IPS-18a (cell line): ENCODE measurements around the gene ATAD3C.
"Not testable (repeated sequence)": the region's sequence is repeated elsewhere in the genome, so short reads cannot be mapped to it uniquely, and the experiment has no call there.

ENCODE experiments used
- H3K27ac ChIP-seq: one replicate; pipeline ENCODE4 v1.5.1; 2013; ENCODE audit warnings: low read length
- H3K27me3 ChIP-seq: one replicate; pipeline ENCODE4 v1.6.1; 2013; ENCODE audit warnings: mild to moderate bottlenecking, low read length; ENCODE audit not compliant: control insufficient read depth, insufficient read depth
- H3K36me3 ChIP-seq: one replicate; pipeline ENCODE4 v1.6.1; 2013; ENCODE audit warnings: low read depth, low read length; ENCODE audit not compliant: control insufficient read depth
- H3K4me1 ChIP-seq: one replicate; pipeline ENCODE4 v1.6.1; 2013; ENCODE audit warnings: low read depth, low read length; ENCODE audit not compliant: control insufficient read depth
- H3K4me3 ChIP-seq: one replicate; pipeline ENCODE4 v1.5.1; 2013; ENCODE audit warnings: low read length
- H3K9ac ChIP-seq: one replicate; pipeline ENCODE4 v1.6.1; 2013; ENCODE audit warnings: mild to moderate bottlenecking, low read length, moderate library complexity
- H3K9me3 ChIP-seq: one replicate; pipeline ENCODE4 v1.6.1; 2013; ENCODE audit warnings: low read depth, low read length; ENCODE audit not compliant: control insufficient read depth

The ATAD3C gene

GRCh38 chr1:1440262-1441001, 9.1 kb upstream of the ATAD3C start:
- Histone ChIP-seq H3K9me3 (no peaks in the 10 kb centered on the region), H3K27me3 (peaks cover 10% of the 10 kb centered on the region), H3K4me3 (no peak overlapping the region), H3K4me1 (peaks cover 4% of the 10 kb centered on the region), H3K9ac (no peak overlapping the region), H3K27ac (no peak overlapping the region), H3K36me3 (no peaks in the 10 kb centered on the region)

DNA sequence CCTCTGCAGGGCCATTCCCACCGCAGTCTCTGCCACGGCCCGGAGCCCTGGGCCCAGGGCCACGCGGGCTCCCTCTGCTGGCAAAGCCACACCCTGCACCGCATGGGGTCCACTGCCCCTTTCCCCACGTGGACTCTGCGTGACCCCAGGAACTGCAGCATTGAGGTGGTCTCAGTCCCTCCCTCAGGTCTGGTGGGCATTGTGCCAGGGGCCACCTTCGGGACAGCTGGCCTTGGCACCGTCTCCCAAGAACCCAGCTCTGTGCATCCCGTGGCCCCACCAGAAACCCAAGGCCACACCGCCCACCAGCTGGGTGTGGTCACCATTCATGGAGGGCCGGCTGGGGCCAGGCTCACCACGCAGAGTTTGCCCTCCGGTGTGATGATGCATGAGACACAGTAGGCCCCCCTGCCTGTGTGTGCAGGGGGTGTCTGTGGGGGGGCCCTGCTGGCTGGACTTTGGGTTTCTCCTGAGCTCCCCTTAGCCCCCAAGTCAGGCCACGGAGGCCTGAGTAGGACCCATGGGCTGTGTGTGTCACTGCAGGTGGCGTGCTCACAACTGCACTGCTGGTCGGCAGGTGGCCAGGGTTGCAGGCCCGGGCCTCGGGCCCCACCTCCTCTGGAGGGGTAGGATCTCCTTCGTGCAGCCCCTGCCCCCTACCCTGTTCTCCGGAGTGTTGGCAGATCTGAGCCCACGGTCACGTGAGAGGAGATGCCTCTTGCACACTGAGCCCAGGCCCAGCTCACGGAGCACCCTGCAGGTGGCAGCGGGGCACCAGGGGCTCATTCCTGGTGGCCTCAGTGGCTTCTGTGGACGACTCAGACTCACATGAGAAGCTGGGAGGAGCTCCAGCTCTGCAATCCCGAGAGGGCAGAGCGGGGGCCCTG, 8.2 kb upstream of the ATAD3C start:
- Histone ChIP-seq H3K27ac (no peak overlapping the region), H3K4me1 (peaks cover 4% of the 10 kb centered on the region), H3K9ac (no peak overlapping the region), H3K27me3 (peaks cover 6% of the 10 kb centered on the region), H3K36me3 (no peaks in the 10 kb centered on the region), H3K4me3 (no peak overlapping the region), H3K9me3 (no peaks in the 10 kb centered on the region)

- no peaks in the 10 kb centered on the region for H3K9me3 ChIP-seq
- H3K4me3 ChIP-seq, result no peak overlapping the region
- H3K27me3 ChIP-seq, result no peaks in the 10 kb centered on the region
- no peaks in the 10 kb centered on the region for H3K36me3 ChIP-seq
- no peak overlapping the region for H3K9ac ChIP-seq
- H3K27ac ChIP-seq, result no peak overlapping the region
- no peaks in the 10 kb centered on the region for H3K4me1 ChIP-seq
These were observed 7.3 kb upstream of the ATAD3C start for GRCh38 chr1:1442069-1442770.

DNA sequence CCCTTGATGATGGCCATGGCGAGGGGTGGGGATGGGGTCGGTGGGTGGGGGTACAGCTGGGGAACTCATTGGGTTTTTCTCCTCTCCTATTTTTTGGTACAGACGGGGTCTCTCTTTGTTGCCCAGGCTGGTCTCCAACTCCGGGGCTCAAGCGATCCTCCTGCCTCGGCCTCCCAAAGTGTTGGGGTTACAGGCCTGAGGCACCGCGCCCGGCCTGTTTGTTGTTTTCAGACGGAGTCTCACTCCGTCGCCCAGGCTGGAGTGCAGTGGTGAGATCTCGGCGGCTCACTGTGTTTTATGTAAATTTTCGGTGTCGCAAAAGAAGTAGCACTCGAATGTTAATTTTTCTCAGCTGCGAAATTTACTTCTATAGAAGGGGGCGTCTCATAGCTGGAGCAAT, 2.9 kb upstream of the ATAD3C start:
- not testable (repeated sequence) for H3K4me3 ChIP-seq, H3K4me1 ChIP-seq, H3K9ac ChIP-seq, H3K36me3 ChIP-seq, H3K27me3 ChIP-seq, H3K27ac ChIP-seq, H3K9me3 ChIP-seq

DNA sequence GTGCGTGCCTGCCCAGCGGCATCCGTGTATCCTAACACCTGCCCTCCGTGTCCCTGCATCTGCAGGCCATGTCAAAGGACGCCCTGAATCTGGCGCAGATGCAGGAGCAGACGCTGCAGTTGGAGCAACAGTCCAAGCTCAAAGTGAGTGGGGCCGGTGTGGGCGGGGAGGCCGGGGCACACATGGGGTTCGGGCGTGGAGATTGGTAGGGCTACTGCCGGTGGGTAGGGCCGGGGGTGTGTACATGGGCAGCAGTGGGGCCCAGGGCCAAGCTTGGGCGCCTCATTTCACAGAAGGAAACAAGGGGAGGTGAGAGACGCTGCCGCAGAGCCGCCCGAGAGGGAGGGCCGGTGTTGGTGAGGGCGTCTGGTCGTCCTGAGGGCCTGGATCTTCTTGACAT, 1.1 kb downstream of the ATAD3C start:
- H3K9ac ChIP-seq, H3K4me3 ChIP-seq, H3K27me3 ChIP-seq, H3K27ac ChIP-seq, H3K9me3 ChIP-seq, H3K4me1 ChIP-seq, H3K36me3 ChIP-seq: not testable (repeated sequence)

- Histone ChIP-seq H3K4me3 (no peak overlapping the region), H3K9ac (no peak overlapping the region)
These were observed 2.3 kb downstream of the ATAD3C start for GRCh38 chr1:1451696-1452364.

GRCh38 chr1:1452365-1452739, 2.9 kb downstream of the ATAD3C start:
- H3K27me3 ChIP-seq, H3K27ac ChIP-seq, H3K4me3 ChIP-seq, H3K9ac ChIP-seq, H3K4me1 ChIP-seq, H3K9me3 ChIP-seq, H3K36me3 ChIP-seq: not testable (repeated sequence)

More at GRCh38 chr1:1451696-1452364, 2.3 kb downstream of the ATAD3C start:
- Histone ChIP-seq H3K4me1 (no peaks in the 10 kb centered on the region), H3K36me3 (no peaks in the 10 kb centered on the region), H3K27ac (no peak overlapping the region), H3K27me3 (no peaks in the 10 kb centered on the region), H3K9me3 (no peaks in the 10 kb centered on the region)

DNA sequence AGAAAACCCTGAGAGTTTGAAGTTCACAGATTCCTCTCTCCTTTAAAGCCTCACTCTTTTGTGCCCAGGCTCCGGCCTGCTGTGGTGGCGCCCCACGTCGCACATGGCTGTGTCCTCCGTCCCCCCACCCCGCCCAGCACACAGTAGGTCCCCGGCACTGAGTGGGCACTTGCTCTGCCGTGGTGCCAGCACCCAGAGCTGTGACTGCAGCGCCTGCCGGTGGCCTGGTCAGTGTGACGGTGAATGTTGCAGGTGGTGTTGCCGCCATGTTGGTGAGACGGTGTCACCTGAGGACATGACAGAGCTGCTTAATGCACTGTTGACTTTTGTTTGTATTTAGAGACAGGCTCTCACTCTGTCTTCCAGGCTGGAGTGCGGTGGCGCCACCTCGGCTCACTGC, 3.4 kb downstream of the ATAD3C start:
- H3K9ac ChIP-seq, result no peak overlapping the region
- no peaks in the 10 kb centered on the region for H3K36me3 ChIP-seq
- H3K4me1 ChIP-seq, result no peaks in the 10 kb centered on the region
- H3K27ac ChIP-seq, result no peak overlapping the region
- no peak overlapping the region for H3K4me3 ChIP-seq
- H3K9me3 ChIP-seq, result no peaks in the 10 kb centered on the region
- H3K27me3 ChIP-seq, result no peaks in the 10 kb centered on the region

GRCh38 chr1:1454286-1455056, 5.0 kb downstream of the ATAD3C start:
- H3K27ac ChIP-seq, H3K9me3 ChIP-seq, H3K27me3 ChIP-seq, H3K4me3 ChIP-seq, H3K36me3 ChIP-seq, H3K9ac ChIP-seq, H3K4me1 ChIP-seq: not testable (repeated sequence)

- Histone ChIP-seq H3K9ac (no peak overlapping the region), H3K27ac (no peak overlapping the region), H3K36me3 (no peaks in the 10 kb centered on the region), H3K4me3 (no peak overlapping the region), H3K27me3 (no peaks in the 10 kb centered on the region), H3K4me1 (no peaks in the 10 kb centered on the region), H3K9me3 (no peaks in the 10 kb centered on the region)
These were observed 5.9 kb downstream of the ATAD3C start for GRCh38 chr1:1455366-1455884.
